DND-41 (cell line): ENCODE data around the gene RPS18.
A peak's percentile ranks its signal among the peaks of the same experiment; 100 is the strongest.

Source experiments
- ATAC-seq: fragments of 200-7000 bp; cut with Tn5 transposase; 3 replicates; pipeline ENCODE4 v1.9.1; 2021; ENCODE audit warnings: low read depth; ENCODE audit not compliant: insufficient read depth
- DNase-seq: peaks from one replicate; pipeline ENCODE4 v3.0.0-alpha.2; 2020
- H2AFZ ChIP-seq: 2 replicates; pipeline ENCODE4 v1.6.0; 2012; ENCODE audit warnings: low read depth, low read length
- H3K27ac ChIP-seq: 2 replicates; pipeline ENCODE4 v1.5.1; 2012; ENCODE audit warnings: low read length, inconsistent platforms
- H3K27me3 ChIP-seq: fragments of 200-600 bp; sonication (generic); 2 replicates; pipeline ENCODE4 v1.6.0; 2012; ENCODE audit warnings: low read length, mild to moderate bottlenecking, inconsistent platforms; ENCODE audit not compliant: insufficient read depth, poor library complexity
- H3K36me3 ChIP-seq: 2 replicates; pipeline ENCODE4 v1.5.1; 2012; ENCODE audit warnings: low read length, inconsistent platforms; ENCODE audit not compliant: insufficient read depth
- H3K4me1 ChIP-seq: 2 replicates; pipeline ENCODE4 v1.5.1; 2012; ENCODE audit warnings: mild to moderate bottlenecking, low read length; ENCODE audit not compliant: insufficient read depth
- H3K4me2 ChIP-seq: 2 replicates; pipeline ENCODE4 v1.6.0; 2012; ENCODE audit warnings: mild to moderate bottlenecking, moderate library complexity, low read length, inconsistent platforms; ENCODE audit not compliant: insufficient read depth
- H3K4me3 ChIP-seq, 2 experiments: fragments of 200-600 bp in 1 of 2; shearing (Covaris generic) in 1 of 2; 2 replicates each; pipeline ENCODE4 v1.5.1; 2012 to 2016; ENCODE audit warnings: inconsistent platforms in 2 of 2, low read length in 2 of 2, mild to moderate bottlenecking in 2 of 2, low read depth in 1 of 2, moderate library complexity in 1 of 2
- H3K79me2 ChIP-seq: 2 replicates; pipeline ENCODE4 v1.6.0; 2012; ENCODE audit warnings: low read length, inconsistent platforms; ENCODE audit not compliant: insufficient read depth
- H3K9ac ChIP-seq: 2 replicates; pipeline ENCODE4 v1.6.0; 2012; ENCODE audit warnings: low read depth, mild to moderate bottlenecking, inconsistent platforms, low read length, moderate library complexity
- H3K9me3 ChIP-seq: 2 replicates; pipeline ENCODE4 v1.5.1; 2012; ENCODE audit warnings: low read length, moderate library complexity, mild to moderate bottlenecking, inconsistent platforms; ENCODE audit not compliant: insufficient read depth, severe bottlenecking
- H4K20me1 ChIP-seq: 2 replicates; pipeline ENCODE4 v1.6.0; 2012; ENCODE audit warnings: low read length; ENCODE audit not compliant: insufficient read depth
- EZH2 ChIP-seq: IDR thresholded peaks from 3 replicates; pipeline ENCODE4 v1.6.1; 2012; ENCODE audit warnings: borderline replicate concordance, low read depth, mild to moderate bottlenecking, moderate library complexity, low read length, inconsistent platforms; ENCODE audit not compliant: severe bottlenecking
- TF ChIP-seq, protein P1 (sequence below): IDR thresholded peaks from 2 replicates; pipeline ENCODE4 v1.5.1; 2012; ENCODE audit warnings: borderline replicate concordance, low read length, moderate library complexity, mild to moderate bottlenecking; ENCODE audit not compliant: poor library complexity, severe bottlenecking; ENCODE audit errors: extremely low read depth

RPS18 gene

GRCh38 chr6:33321227-33321626 is 49.4 kb downstream of the RPS18 start:
- ATAC-seq (no peak), DNase-seq (no peak)
- H3K9ac ChIP-seq: peak overlapping the region; percentile 85; the same call in 1 of the 2 replicates
- H3K36me3 ChIP-seq: peaks cover 34% of the 10 kb centered on the region
- no peaks in the 10 kb centered on the region for H3K9me3 ChIP-seq
- peaks cover 51% of the 10 kb centered on the region for H3K79me2 ChIP-seq
- peaks cover 13% of the 10 kb centered on the region for H4K20me1 ChIP-seq
- peaks cover 64% of the 10 kb centered on the region for H3K4me1 ChIP-seq
- H3K4me2 ChIP-seq: peak overlapping the region; percentile 97
- no peak overlapping the region; the same call in none of the 2 replicates for H3K27ac ChIP-seq
- peak overlapping the region in 1 of 2 experiments; percentile 76; a peak in 2 of 4 replicates for H3K4me3 ChIP-seq
- TF ChIP-seq EZH2: no peak
- TF ChIP-seq, protein P1, sequence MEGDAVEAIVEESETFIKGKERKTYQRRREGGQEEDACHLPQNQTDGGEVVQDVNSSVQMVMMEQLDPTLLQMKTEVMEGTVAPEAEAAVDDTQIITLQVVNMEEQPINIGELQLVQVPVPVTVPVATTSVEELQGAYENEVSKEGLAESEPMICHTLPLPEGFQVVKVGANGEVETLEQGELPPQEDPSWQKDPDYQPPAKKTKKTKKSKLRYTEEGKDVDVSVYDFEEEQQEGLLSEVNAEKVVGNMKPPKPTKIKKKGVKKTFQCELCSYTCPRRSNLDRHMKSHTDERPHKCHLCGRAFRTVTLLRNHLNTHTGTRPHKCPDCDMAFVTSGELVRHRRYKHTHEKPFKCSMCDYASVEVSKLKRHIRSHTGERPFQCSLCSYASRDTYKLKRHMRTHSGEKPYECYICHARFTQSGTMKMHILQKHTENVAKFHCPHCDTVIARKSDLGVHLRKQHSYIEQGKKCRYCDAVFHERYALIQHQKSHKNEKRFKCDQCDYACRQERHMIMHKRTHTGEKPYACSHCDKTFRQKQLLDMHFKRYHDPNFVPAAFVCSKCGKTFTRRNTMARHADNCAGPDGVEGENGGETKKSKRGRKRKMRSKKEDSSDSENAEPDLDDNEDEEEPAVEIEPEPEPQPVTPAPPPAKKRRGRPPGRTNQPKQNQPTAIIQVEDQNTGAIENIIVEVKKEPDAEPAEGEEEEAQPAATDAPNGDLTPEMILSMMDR: no peak
- H2AFZ ChIP-seq: no peak overlapping the region
- no peaks in the 10 kb centered on the region for H3K27me3 ChIP-seq

DNA sequence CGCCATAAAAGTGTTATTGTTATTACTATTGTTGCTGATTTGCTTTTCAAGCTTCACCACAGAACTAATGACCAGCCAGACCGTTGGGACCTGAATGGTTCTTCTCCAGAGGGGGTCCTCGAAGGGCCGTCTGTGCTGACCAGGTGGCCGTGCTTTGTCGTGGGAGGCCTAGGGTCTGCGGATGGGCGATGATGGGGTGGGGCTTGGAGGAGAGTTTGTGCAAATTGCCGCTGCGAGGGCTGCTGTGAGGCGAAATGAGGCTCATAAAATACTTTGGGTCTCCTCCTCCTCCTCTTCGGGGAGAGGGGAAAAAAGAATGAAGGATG is 51.7 kb downstream of the RPS18 start:
- TF ChIP-seq, protein P1: no peak
- TF ChIP-seq EZH2: no peak
- peak overlapping the region; percentile 54 to 76; a peak in 3 of 4 replicates for H3K4me3 ChIP-seq
- no peaks in the 10 kb centered on the region for H3K9me3 ChIP-seq
- peak overlapping the region; percentile 85 for H3K9ac ChIP-seq
- DNase-seq (no peak), ATAC-seq (no peak)
- no peaks in the 10 kb centered on the region for H3K27me3 ChIP-seq
- H4K20me1 ChIP-seq: peaks cover 11% of the 10 kb centered on the region
- peaks cover 32% of the 10 kb centered on the region for H3K36me3 ChIP-seq
- peaks cover 48% of the 10 kb centered on the region for H3K4me1 ChIP-seq
- peak overlapping the region; percentile 97 for H3K4me2 ChIP-seq
- peaks cover 45% of the 10 kb centered on the region for H3K79me2 ChIP-seq
- H3K27ac ChIP-seq: peak overlapping the region; percentile 95
- peak overlapping the region; percentile 91 for H2AFZ ChIP-seq

DNA sequence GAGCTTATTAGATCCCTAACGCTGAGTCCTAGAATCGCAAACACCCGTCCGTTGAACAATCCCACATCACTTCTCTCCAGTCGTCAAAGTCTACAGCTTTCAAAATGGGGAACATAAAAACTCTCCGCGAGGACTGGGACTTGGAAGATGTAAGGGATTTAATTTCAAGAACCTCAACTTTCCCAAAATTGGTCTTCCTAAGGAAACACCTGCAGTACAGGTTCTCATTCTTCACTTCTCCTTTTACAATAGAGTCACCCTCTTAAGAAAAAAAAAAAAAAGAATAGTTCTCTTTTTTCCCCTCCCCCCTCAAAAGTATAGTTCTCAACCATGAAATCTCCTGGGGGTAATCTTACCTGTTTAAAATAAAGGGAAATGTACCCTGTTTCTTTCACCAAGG is 52.2 kb downstream of the RPS18 start:
- Histone ChIP-seq H3K27me3 (no peaks in the 10 kb centered on the region), H3K4me2 (peak overlapping the region; percentile 97), H3K79me2 (peaks cover 44% of the 10 kb centered on the region), H2AFZ (peak overlapping the region; percentile 91), H4K20me1 (peaks cover 11% of the 10 kb centered on the region), H3K36me3 (peaks cover 27% of the 10 kb centered on the region), H3K4me3 (peak overlapping the region; percentile 54 to 76; a peak in 3 of 4 replicates), H3K9ac (peak overlapping the region; percentile 85), H3K4me1 (peaks cover 43% of the 10 kb centered on the region), H3K27ac (peak overlapping the region; percentile 95), H3K9me3 (no peaks in the 10 kb centered on the region)
- DNase-seq: no peak
- TF ChIP-seq, protein P1: no peak
- TF ChIP-seq EZH2: no peak
- no peak for ATAC-seq
